Inferior parietal cortex (tissue), 1 donor: Measurements from ENCODE around the gene NAV2.
"Not testable (repeated sequence)": the region's sequence is repeated elsewhere in the genome, so short reads cannot be mapped to it uniquely, and the experiment has no call there.

Experiments used
- DNase-seq: peaks from one replicate; pipeline ENCODE4 v3.0.0-alpha.2; 2016; ENCODE audit errors: extremely low spot score

The NAV2 gene

GRCh38 chr11:19927403-19927802 lies 214.8 kb downstream of the NAV2 start:
- not testable (repeated sequence) for DNase-seq

- no peak for DNase-seq
Measured at GRCh38 chr11:19929147-19929546, 216.5 kb downstream of the NAV2 start.

DNA sequence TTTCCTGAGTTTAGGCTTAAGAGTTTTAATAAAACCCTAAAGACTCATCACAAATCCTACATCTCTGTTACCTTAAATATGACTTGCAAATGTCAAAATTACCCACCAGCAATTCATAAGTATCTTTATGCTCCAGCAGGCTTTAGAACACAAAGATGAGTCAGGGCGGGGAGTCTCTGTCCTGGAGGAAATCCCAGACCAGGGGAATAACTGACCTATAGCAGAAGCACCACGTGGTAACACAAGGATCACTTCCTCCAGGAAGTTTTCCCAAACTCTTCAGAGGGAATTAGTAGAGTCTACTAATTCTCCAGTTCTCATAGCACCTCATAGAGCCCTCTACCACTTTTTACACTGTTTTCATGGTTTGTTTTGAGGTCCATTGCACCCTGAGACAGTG lies 217.0 kb downstream of the NAV2 start:
- no peak for DNase-seq

- no peak for DNase-seq
Measured at GRCh38 chr11:19931141-19931770, 218.6 kb downstream of the NAV2 start.

DNA sequence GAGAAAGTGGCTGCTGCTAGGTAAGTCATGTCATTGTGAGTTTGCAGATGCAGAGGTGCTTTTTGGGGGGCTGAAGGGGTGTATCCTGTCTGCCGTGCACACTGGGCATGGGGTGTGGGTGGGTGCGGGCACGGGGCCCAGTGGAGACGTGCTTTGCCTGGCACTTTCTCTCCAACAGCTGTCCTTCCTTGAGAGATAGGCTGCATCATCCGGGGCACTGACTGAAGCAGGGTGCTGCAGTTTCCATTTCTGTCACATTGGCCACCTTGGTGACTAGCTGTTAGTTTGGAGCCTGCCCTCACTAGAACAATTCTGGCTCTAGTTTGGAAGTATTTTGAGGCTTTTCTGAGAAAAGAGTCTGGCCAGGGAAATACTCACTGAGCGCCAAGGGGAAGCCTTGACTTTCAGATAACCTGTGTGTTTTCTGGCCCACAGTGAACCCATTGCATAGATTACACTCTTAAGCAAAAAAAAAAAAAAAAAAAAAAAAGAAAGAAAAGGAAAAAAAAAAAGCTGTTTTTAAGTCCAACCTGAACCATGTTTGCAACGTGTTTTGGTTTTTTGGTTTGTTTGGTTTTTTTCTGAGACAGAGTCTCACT lies 219.2 kb downstream of the NAV2 start:
- DNase-seq = no peak

DNA sequence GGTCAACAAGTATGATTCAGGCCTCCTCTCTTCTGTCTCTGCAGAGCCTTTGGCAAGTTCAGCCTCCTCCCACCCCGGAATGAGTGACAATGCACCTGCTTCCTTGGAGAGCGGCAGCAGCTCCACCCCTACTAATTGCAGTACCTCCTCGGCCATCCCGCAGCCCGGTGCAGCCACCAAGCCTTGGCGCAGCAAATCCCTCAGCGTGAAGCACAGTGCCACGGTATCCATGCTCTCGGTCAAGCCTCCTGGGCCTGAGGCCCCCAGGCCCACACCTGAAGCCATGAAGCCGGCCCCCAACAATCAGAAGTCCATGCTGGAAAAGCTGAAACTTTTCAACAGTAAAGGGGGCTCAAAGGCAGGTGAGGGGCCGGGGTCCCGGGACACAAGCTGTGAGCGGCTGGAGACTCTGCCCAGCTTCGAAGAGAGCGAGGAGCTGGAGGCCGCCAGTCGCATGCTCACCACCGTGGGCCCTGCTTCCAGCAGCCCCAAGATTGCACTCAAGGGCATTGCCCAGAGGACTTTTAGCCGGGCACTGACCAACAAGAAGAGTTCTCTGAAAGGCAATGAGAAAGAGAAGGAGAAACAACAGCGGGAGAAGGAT lies 220.6 kb downstream of the NAV2 start:
- no peak for DNase-seq

DNA sequence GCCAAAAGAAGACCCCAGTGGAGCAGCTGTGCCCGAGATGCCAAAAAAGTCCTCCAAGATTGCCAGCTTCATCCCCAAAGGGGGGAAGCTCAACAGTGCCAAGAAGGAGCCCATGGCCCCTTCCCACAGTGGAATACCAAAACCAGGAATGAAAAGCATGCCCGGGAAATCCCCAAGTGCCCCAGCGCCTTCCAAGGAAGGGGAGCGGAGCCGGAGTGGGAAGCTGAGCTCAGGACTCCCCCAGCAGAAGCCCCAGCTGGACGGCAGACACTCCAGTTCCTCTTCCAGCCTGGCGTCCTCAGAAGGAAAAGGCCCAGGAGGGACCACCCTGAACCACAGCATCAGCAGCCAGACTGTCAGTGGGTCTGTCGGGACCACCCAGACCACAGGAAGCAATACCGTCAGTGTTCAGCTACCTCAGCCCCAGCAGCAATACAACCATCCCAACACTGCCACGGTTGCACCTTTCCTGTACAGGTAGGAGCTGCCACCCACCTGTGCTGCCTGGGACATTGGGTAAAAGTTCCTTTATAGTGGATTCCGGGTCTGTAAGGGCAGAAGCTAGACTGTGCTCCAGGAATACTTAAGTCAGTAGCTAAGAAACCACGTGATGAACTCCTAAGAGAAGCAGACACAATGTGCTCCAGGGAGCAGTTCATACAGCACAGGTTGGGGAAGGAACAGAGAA lies 221.3 kb downstream of the NAV2 start:
- no peak for DNase-seq

DNA sequence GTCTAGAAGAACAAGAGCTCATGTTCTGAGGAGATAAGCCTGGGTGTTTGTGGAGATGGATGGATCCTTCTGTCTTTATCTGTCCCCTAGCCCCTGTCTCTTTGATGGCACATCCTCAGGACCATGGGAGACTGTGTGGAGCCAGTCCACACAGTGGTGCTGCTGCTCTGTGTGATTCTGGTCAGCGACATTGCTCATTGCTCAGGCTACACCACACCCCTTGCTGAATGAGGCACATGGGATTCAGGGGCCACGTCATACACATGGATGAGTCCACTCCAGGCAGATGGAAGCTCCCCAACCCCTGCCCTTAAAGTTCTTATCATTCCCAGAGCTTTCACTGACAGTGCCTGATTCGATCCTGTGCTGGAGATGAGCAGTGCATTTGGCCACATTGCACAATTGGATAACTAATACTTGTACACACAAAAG lies 222.2 kb downstream of the NAV2 start:
- DNase-seq = no peak

DNA sequence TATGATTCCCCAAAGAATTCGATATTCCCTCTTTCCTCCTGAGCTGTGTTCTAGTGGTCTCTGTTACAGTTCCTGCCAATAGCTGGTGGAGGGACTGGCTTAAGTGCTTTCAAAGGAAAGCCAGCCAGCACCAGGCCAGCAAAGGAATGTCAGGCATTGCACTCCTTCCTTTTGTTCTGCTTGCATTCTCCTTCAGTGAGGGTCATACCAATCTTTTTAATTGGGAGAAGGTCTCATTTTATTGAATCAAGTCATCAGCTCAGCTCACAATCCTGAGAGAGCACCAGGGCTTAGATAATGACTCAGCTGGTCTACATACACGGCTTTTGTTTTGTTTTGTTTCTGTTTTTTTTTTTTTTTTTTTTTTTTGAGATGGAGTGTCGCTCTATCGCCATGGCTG lies 222.9 kb downstream of the NAV2 start:
- DNase-seq = no peak

DNA sequence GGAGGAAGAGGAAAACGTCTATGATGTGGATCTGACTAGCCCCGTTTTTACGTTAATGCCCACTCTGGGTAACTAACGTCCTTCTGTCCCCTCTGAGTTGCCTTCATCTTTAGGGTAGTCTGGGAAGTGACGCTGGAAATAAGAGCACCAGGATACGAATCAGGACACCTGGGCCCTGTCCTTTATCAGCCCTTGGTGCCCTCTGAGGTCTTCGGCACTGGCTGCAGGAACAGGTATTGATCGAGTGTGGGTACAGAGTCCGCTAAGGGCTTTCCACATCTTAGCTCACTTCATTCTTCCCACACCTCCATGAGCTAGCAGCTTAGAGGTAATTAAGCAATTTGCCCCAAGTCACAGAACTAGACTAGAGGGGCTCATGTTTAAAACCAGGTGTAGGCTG lies 223.8 kb downstream of the NAV2 start:
- DNase-seq = no peak

DNA sequence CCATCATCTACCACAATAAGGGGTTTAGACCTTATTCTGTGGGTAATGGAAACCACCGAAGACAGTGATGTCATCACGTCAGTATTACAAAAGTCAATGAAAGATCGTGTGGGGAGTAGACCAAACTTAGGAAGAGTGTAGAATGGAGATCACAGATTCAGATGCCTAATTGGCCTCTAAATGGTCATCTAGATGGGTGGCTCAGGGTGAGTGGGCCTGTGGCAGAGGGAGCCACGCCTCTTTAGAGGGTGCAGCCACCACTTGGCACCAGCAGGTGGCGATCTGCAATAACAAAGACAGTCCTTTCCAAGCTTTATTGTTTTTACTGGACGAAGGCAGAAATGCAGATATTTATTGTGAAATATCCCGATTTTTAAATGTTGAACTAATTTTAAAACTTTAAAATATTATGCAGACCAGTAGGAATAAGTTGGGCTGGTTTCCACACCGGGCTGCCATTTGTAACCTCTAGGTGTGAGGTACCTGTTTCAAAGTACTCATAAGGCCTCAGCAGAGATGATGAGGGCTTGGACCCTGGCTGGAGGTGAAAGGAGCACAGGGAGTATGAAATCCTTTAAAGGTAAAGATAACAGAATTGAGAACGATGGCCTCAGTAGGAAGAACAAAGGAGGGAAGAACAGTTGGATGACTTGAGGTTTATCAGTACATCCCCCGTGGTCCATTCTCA lies 225.7 kb downstream of the NAV2 start:
- DNase-seq = peak; percentile 63

- no peak for DNase-seq
Measured at GRCh38 chr11:19938866-19939265, 226.2 kb downstream of the NAV2 start.

- no peak for DNase-seq
Measured at GRCh38 chr11:19939415-19939929, 226.8 kb downstream of the NAV2 start.

DNA sequence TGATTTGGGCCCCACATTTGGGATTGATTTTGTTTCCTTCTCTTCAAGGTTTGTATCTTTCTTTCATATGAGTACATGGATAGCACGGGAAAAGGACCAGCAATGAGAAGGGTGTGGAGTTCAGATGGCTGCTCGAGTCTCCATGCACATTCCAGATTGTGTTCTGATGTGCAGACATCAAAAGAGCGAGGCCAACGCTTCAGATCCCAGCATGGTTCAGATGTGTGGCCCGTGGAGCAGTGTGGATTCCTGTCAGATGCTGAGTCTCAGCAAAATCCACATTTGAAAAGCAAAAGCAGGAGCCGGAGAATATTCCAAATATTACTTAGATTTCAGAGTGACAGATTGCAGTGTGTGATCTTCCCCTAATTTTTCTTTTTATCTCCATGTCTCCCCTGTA lies 228.2 kb downstream of the NAV2 start:
- no peak for DNase-seq

DNA sequence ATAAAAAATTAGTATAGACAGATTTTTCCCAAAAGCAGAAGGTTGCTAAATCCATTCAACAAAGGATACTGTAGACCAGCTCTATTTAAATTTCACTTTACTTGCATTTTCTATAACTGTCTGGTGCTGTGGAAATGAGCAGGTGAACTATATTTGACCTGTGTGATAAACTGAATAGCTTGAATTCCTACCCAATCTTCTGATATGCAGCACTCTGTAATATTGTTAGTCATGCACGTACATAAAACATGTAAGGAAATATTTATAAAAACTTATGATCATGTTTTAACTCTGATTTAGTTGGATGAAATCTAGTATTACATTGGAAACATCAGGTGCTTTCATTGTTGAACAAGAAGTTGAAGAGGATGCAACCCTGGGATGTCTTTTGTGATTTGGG lies 234.0 kb downstream of the NAV2 start:
- no peak for DNase-seq

DNA sequence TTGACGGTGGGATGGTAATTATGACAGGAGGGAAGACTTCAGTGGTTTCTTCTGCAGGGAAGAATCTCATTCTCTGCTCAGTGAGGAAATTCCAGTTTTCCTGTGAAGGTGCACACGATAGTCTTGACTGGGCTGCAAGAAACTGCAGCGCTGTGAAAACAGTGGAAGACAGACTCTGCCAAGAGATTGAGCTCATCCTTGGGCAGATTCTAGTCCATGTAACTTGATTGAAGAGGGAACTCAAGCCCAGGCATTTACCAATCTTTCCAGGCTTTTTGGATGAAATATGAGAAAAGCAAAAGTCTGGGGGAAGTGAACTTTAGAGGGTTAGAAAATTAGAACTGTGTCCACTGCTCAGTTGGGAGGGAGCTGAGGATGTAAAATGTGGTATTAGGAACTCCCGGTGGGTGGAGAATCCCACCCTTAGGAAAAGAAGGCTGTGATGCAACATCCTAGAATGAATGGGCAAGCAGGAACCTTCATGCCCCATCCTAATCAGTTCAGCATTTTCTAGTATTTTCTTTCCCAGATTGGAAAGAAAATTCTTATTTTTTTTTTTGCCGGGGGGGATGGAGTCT lies 235.0 kb downstream of the NAV2 start:
- no peak for DNase-seq

GRCh38 chr11:19949606-19950005 lies 237.0 kb downstream of the NAV2 start:
- no peak for DNase-seq

DNA sequence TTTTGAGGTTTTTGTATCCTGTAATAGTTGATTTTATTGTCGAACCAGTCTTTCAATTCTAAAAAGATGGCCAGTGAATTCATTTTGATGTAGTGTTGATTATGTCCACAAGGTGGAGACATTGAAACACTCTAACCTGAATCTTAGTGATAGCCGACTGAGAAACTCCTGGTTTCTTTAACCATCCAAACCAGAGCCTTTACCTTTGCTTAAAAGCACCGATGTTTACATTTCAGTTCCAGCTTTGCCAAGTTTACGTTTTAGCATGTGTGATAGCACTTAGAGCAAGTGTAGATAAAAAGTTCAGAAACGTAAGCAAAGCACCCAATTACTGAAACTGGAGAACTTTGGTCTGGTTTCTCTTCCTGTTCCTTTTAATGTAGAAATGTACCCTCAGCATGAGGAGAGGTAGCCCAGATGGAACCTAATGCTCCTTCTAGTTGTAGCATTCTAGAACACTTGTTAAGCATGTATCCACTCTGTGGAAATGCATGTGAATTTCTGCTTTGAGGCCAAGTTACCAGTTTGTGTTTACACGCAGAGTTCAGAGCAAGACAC lies 239.0 kb downstream of the NAV2 start:
- DNase-seq = peak; percentile 95

DNA sequence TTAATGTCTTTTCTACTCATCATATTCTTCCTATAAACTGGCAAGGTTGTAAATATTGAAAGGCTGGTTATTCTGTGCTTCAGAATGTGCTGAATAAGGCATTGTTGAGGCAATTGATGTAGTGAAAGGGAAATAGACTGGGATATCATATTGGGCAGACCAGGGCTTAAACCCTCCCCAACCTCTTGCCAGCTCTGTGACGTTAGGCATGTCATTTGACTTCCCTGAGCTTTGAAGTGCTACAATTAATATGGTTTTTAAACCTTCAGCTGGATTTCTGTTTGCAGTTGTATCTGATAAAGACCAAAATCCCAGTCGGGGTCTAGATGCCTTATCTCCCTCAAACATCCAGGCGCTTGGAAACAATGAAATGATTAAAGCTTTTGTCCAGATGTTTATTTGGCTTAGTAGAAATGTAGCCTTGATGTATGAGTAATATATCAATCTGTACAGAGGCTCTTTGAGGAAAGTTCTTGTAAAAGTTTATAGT lies 239.5 kb downstream of the NAV2 start:
- DNase-seq = no peak

DNA sequence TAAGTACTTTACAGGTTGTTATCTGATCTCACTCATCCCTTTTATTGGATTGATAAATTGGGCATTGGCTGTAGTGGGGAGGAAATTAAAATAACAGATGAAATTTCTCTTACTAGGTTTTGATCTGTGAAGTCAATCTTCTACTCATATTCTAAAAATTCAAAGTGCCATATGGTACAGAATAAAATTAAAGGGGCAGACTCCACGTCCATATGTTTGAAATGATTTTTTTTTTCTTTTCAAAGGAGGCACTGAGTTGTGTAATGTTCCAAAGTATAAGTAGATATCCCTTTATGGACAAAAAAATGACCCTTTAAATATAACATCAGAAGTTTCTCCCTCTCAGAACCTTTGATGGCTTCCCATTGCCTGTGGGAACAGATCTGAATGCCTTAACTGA lies 240.3 kb downstream of the NAV2 start:
- DNase-seq = no peak

DNA sequence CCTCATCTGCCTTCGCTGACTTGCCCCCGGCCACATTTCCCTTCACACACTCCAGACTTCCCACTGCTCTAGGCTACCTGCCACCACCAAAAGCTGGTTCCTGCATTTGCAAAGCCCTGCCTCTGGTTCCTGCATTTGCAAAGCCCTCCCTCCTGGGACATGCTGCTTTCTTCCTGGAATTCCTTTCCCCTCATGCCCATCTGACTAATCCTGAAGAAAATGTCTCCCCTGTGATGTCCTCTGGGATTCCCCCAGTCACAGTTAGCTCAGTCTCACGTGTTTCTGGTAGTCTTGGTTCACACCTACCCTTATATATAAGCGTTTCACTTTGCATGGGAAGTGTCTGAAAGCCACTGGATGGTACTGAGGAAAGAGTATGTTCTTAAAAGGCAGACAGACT lies 240.7 kb downstream of the NAV2 start:
- DNase-seq = no peak
